Ishikawa (cell line): ENCODE measurements around the gene PSMA4.

Experiments
- CEBPB ChIP-seq: IDR thresholded peaks from 2 replicates; pipeline ENCODE4 v1.6.1; 2012
- EGR1 ChIP-seq: IDR thresholded peaks from 2 replicates; pipeline ENCODE4 v1.6.1; 2012
- EP300 ChIP-seq: IDR thresholded peaks from 2 replicates; pipeline ENCODE4 v1.6.1; 2012; ENCODE audit warnings: borderline replicate concordance
- FOXM1 ChIP-seq: IDR thresholded peaks from 2 replicates; pipeline ENCODE4 v1.6.1; 2012; ENCODE audit warnings: low read depth, borderline replicate concordance
- REST ChIP-seq: IDR thresholded peaks from 2 replicates; pipeline ENCODE4 v1.6.1; 2012; ENCODE audit warnings: low read depth, mild to moderate bottlenecking
- TAF1 ChIP-seq: IDR thresholded peaks from 2 replicates; pipeline ENCODE4 v1.6.1; 2012; ENCODE audit warnings: low read depth, mild to moderate bottlenecking
- YY1 ChIP-seq: IDR thresholded peaks from 2 replicates; pipeline ENCODE4 v1.6.1; 2012; ENCODE audit warnings: low read depth

- TF ChIP-seq EGR1: no peak
- TF ChIP-seq REST: no peak
- TF ChIP-seq CEBPB: no peak
- no peak for TF ChIP-seq EP300
- TF ChIP-seq FOXM1: no peak
- no peak for TF ChIP-seq TAF1
- TF ChIP-seq YY1: no peak
These were observed 12.4 kb downstream of the PSMA4 start for GRCh38 chr15:78552597-78552996.
